Left kidney (tissue), 2 donors: ENCODE data around the gene PTPRE. TPM values are rescaled to one million over a fixed set of nuclear protein-coding genes. Genes with fewer than 3 reads are reported as not detected.
"Not testable (repeated sequence)": the region's sequence is repeated elsewhere in the genome, so short reads cannot be mapped to it uniquely, and the experiment has no call there.

Experiments used
- DNase-seq: peaks from one replicate; pipeline ENCODE4 v3.0.0-alpha.2; 2013
- polyA plus RNA-seq: library from polyadenylated mRNA; unstranded; fragments of 120-200 nt; gene quantifications from one replicate; pipeline ENCODE4 v1.2.1, GENCODE V29; 2013; ENCODE audit not compliant: insufficient read length

PTPRE gene
- polyA plus RNA-seq, 1 donor: 5.6 TPM

DNA sequence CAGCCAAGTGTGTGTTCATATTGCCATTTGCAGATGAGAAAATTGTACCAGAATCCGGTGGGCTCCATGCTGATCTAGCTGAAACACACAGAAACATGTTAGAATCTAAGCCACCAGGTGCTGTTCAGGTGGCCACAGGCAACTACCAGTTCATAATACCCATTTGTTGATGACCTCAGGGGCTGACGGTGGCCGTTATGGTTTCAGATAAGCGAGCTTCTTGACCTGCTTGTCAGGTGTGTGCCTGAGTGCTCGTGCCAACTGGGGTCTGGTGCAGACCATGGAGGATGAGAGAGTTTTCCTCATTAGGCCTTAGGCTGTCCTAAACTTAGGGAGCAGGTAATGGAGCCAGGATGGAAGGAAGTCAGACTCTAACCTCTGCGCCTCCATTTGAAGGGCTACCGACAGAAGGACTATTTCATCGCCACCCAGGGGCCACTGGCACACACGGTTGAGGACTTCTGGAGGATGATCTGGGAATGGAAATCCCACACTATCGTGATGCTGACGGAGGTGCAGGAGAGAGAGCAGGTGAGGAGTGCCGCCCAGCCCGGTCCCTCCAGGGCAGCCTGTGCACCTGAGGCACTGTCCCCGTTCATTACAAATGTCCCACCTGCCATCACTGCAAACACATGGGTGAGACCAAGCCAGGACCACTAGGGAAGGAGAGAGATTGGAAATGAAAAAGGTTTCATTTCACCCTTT lies 166.2 kb downstream of the PTPRE start:
- DNase-seq: no peak

GRCh38 chr10:128073890-128074289 lies 167.0 kb downstream of the PTPRE start:
- no peak for DNase-seq

DNA sequence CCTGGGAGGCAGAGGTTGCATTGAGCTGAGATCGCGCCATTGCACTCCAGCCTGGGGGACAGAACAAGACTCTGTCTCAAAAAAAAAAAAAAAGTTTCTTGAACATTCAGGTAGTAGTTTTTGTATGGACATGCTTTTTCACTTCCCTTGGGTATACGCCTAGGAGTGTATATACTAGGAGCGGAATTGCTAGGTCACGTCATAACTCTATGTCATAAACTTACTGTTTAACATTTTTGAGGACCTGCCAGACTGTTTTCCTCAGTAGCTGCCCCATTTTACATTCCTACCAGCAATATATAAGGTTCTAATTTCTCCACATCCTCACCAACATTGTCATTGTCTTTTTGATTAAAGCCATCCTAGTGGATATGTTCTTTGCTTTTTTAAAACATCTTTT lies 167.7 kb downstream of the PTPRE start:
- no peak for DNase-seq

- no peak for DNase-seq
Measured at GRCh38 chr10:128077155-128077875, 170.4 kb downstream of the PTPRE start.

DNA sequence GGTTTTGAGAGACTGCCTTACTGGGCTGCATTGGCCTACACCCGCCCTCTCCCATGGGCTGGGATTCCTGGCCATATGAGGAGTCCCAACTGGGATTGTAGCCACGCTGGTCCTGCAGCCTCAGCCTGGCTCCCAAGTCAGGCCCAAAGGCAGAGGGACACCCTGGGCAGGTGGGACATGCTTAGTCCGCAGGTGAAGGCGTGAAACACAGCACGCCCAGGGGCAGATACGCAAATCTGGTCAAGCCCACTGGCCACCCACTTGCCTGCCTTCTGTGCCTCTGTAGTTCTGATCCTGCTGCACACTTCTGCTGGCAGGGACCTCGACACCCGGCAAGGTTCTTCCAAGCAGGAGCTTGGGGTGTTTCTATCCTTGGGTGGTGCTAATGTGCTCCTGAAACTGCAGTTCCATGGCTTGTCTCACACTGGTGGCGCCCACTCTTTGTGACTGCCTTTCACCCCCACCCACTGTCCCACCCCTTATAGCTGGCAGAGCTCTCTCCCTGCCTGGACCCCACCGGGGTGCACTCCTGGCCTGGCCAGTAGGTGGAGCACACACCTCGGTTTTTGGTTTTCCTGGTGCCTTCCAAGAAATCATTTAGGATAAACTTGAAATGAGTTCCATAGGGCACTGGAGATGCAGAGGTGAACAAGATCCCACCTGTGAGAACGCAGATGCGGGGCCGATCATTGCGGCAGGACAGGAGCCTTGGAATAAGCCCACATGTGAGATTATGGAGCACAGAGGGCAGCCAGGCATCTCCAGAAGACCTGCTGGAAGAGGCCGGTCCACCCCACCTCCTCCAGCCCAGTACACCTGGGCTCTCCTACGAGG lies 171.4 kb downstream of the PTPRE start:
- no peak for DNase-seq

GRCh38 chr10:128080231-128080630 lies 173.3 kb downstream of the PTPRE start:
- no peak for DNase-seq

DNA sequence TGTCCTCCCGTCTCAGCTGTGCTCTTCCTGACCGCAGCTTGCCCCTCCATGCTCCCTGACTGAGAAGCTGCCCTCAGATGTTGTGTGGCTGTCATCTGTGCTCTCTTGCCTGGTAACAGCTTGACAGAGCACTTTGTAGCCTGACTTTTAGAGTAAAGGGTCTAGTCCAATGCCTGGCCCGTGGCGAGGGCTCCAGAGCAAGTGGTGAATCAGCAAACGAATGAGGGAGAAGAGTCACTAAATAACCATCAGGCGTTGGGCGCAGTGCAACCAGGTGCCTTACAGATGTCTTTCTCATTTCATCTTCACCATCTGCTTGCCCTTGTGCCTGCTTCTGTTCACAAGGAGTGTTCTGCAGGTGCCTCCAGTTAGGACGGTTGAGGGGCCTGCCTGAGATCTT lies 173.7 kb downstream of the PTPRE start:
- no peak for DNase-seq

DNA sequence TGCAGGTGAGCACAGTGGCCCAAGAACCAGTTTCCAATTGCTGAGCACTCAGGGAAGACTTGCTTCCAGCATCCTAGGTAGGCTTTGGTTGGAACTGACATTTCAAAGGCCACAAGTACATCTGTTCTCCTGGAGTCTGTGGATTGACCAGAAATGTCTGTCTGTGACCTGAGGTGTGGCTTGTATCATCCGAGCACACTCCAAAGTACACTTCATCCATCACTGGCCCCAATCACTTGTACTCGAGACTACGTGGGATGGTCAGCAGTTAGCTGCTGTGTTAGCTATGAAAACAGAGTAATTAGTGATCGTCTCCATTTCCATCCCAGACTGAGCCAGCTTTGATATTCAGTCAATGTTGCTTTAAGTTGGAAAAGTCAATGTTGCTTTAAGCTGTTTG lies 174.3 kb downstream of the PTPRE start:
- no peak for DNase-seq

DNA sequence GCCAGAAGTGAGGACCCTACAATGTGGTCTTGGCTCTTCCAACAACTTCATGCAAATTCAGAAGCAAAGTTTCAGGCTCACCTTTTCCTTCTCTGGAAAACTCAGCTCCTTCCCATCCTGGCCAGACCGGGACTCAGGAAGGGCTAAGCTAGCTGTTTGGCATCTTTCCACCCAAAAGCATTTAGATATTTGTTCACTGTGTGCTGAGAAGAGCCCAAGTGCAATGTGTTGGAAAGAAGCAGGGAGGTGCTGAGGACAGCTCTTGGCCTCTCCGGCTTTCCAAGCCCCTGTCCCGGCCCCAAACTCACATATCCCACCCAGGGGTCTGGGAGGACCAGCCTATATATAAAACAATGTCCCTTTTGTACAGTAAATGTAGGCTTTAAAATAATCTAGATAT lies 174.8 kb downstream of the PTPRE start:
- no peak for DNase-seq

DNA sequence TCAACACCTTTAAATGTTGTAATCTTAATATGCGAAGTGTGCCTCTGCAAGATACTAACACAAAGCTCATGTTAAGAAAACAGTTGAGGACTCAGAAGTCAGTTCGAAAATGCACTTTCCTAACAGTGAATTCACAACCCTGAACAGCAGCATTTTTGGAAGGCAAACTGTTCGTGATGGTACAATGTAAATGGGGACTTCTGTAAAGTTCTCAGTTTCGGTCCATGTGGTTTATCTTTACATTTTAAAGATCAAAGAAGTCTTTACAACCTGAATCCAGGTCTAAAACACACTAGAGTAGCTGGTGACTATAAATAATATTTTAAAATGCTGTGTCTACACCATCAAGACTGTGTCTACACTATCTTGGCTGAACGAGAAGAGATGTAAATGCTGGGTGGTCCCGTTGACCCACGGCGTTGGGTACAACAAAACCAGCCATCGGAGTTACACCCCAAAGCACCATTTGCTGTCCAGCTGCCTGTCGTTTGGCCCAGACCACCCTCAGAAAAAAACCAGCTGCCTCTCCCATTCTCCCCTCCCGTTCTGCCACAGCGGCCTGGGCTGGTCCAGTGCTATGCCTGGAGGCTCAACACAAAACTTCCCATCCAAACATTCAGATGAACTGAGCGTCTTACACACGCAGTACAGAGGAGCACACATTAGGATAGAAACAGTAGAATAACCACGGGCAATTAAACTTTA lies 176.4 kb downstream of the PTPRE start:
- DNase-seq: no peak

- DNase-seq: no peak
Measured at GRCh38 chr10:128084364-128084763, 177.5 kb downstream of the PTPRE start.

DNA sequence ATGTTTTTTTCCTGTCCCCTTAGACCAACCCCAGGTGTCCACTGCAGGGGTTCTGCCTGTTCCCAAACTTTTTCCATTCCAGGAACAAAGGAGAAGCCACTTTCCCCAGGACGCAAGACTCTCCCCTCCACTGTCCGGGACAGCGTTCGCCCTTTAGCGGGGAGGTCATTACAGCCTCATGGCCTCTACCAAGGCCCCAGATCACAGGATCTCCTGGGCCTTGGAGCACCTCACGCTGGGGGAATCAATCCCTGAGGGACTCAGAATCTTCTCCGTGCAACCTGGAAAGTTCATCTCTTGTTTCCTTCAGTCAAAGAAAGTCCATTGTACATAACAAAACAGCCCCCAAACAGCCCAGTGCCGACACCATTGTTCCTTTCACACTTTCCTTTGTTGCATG lies 178.1 kb downstream of the PTPRE start:
- no peak for DNase-seq

DNA sequence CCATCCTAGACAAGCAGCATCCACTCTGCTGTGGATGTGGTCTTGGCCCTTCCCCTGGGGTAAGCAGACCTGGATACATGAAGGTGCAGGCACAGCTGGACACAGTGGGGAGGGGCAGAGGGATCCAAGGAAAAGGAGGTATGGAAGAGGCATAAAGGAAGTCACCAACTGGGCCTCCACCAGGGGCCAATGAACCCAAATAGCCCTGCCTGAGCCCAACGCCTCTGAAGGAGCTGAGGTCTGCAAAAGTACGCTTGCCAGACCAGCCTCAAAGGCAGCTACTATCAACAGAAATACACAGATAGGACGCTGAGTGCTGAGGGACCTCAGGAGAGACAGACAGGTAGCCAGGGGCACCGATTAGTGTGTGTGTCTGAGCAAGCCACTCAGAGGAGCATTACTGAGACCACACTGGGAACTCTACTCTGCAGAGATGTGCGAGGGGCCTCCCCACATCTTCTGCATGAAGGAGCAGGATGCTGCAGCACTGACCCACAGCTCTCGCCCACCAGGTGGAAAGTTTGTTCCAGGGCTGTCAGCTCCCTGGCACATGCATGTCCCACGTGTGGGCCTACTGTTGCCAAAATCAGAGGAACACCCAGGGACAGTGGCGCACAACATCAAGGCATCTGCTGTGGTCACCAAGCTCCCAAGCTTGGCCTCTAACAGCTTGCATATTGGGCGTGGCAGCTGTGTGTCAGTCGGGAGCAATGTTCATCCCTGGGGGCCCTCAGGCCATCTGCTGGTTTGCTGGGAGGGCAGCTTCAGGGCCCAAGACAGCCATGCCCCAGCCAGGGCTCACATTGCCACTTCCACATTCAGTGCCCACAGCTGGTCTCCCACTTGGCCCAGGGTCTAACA lies 179.3 kb downstream of the PTPRE start:
- no peak for DNase-seq

GRCh38 chr10:128087146-128087883 lies 180.4 kb downstream of the PTPRE start:
- no peak for DNase-seq

GRCh38 chr10:128087884-128088709 lies 181.2 kb downstream of the PTPRE start:
- no peak for DNase-seq

GRCh38 chr10:128091636-128092210 lies 184.8 kb downstream of the PTPRE start:
- DNase-seq: no peak

- no peak for DNase-seq
Measured at GRCh38 chr10:128092454-128092853, 185.6 kb downstream of the PTPRE start.

DNA sequence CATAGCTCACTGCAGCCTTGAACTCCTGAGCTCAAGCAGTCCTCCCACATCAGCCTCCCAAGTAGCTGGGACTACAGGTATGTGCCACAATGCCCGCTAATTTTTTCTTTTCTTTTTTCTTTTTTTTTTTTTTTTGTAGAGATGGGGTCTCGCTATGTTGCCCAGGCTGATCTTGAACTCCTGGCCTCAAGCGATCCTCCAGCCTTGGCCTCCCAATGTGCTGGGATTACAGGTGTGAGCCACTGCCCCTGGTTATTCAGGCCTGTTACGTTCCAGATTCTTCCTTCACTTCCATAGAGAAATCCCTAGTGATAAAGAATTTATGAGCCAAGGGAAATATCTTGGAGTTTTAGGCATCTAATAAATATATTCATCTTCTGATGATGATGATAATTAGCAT lies 187.7 kb downstream of the PTPRE start:
- DNase-seq: not testable (repeated sequence)

- no peak for DNase-seq
Measured at GRCh38 chr10:128095027-128095752, 188.3 kb downstream of the PTPRE start.
